Spleen (tissue), 7 donors: ENCODE data around the gene WFIKKN2.
A peak's percentile ranks its signal among the peaks of the same experiment; 100 is the strongest.

Source experiments
- CTCF ChIP-seq, 11 experiments: fragments of 200-600 bp in 7 of 11; fragments of 450-650 bp in 4 of 11; sonication (generic) in 4 of 11; IDR thresholded peaks in 8 of 11; conservative IDR thresholded peaks in 3 of 11; 1 replicate in 7 of 11; 2 replicates in 4 of 11; pipeline versions ENCODE4 v1.4.0 to v1.8.0; 2016 to 2021; ENCODE audit warnings: antibody characterized with exemption in 11 of 11, inconsistent platforms in 4 of 11, mild to moderate bottlenecking in 1 of 11
- POLR2A ChIP-seq, 3 donors: fragments of 450-650 bp; IDR thresholded peaks; one replicate each; pipeline ENCODE4 v1.5.1; 2017; ENCODE audit warnings: antibody characterized with exemption in 3 of 3, mild to moderate bottlenecking in 1 of 3
- donor health status: DM: no; HTN: no; CAD: no; lungs with moderate emphysema.
- donor health status: DM: no; HTN: no; CAD: no.
- donor health status: DM: no; HTN: no; CAD: no.

GRCh38 chr17:50865060-50865867 is 29.9 kb downstream of the WFIKKN2 start:
- TF ChIP-seq POLR2A (IDR thresholded peaks at IDR 0.05) = no peak
- TF ChIP-seq CTCF (IDR thresholded peaks at IDR 0.05 in 8 of 11, conservative IDR thresholded peaks at IDR 0.05 in 3 of 11) = peak in 1 of 11 experiments; percentile 2
